NK-92 treated with Interleukin-12 subunit alpha and Interleukin-12 subunit beta, amount 100 ng/mL, for 24 hours (cell line): Measurements from ENCODE around the gene PAFAH1B2.

Source experiments
- DNase-seq: peaks from one replicate; lab custom pipeline; 2025; lab: John Stamatoyannopoulos, UW

Gene PAFAH1B2

DNA sequence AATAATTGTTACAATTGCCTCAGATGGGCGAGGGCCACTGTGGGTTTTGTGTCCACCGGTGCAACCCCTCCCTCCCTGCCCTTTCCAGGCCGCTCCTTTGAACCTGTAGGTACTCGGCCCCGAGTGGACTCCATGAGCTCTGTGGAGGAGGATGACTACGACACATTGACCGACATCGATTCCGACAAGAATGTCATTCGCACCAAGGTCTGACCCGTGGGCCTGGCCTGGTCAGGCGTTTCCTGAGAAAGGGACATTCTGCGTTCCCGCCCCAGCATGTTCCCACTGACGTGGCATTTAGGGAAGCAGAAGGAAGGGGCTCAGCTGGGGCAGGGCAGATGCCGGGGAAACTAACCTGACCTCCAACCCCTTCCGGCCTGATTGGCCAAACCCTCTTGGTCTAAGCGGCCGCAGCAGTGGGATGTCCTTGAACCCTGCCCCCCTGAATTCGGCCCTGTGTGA is 44.6 kb downstream of the PAFAH1B2 start:
- DNase-seq: no peak

DNA sequence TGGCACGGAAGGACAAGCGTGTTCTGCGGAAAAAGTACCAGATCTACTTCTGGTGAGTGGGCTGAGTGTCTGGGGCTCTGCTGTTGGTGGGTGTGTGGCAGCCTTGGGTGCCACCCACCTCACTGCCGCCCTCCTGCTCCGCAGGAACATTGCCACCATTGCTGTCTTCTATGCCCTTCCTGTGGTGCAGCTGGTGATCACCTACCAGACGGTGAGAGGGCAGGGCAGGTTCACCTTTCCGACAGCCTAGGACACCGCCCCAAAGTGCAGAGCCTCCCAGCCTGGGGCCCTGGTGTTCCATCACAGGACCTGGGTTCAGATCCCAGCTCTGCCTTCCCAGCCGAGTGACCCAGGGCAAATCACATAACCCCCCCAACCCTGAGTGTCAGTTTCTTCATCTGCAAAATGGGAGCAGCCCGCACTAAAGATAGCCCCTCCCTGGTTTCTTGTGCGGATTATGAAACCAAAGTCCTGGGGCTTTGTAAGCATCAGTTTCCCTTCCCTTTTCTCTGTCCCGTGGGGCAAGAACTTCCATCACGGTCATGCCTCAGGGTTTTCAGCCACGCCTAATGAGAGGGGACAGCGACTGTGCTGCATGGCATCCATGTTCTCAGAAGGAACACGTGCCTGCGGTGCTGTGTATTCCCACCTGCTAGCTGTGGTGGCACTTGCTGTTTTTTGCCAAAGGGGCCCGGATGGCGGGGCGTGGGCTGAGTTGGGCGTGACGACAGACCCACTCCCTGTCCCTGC is 45.3 kb downstream of the PAFAH1B2 start:
- DNase-seq: no peak

DNA sequence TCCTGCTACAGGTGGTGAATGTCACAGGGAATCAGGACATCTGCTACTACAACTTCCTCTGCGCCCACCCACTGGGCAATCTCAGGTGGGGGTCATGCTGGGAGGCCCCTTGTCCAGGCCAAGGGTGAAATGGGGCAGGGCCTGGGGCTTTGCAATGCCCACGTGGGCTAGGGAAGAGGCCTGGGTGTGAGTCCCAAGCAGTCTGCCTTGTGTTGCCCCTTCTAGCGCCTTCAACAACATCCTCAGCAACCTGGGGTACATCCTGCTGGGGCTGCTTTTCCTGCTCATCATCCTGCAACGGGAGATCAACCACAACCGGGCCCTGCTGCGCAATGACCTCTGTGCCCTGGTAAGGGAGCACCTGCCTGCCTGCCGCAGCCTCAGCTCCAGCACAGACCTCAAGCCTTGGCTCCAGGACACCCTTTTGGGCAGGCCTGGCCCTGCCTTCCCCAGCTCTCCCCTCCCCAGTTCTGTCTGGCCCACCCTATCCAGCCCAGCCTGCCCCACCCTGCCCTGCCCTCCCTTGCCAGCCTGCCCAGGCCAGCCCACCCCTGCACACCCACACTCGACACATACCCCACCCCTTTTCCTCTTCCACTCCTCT is 46.0 kb downstream of the PAFAH1B2 start:
- DNase-seq: no peak

DNA sequence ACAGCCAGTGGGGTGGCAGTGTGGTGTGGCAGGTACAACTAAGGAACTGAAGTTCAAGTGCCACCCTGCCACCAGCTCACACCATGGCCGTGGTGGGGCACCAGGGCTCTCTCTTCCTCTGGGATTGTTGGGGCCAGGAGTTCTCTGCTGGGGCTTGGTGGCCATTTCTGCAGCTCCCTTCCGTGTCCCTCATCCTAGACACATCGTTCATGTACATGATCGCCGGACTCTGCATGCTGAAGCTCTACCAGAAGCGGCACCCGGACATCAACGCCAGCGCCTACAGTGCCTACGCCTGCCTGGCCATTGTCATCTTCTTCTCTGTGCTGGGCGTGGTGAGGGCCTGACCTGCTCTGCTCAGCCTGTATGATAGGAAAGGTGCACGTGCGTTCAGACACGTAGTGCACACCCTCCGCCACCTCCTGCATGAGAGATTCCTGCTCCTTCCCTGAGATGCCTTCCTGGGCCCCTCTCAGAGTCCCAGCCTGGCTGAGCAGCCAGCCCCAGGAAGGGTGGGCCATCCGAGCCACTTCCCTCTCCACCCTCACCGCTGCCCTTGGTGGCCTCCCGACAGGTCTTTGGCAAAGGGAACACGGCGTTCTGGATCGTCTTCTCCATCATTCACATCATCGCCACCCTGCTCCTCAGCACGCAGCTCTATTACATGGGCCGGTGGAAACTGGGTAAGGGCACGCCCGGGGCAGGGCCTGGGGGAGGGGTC is 47.8 kb downstream of the PAFAH1B2 start:
- no peak for DNase-seq

DNA sequence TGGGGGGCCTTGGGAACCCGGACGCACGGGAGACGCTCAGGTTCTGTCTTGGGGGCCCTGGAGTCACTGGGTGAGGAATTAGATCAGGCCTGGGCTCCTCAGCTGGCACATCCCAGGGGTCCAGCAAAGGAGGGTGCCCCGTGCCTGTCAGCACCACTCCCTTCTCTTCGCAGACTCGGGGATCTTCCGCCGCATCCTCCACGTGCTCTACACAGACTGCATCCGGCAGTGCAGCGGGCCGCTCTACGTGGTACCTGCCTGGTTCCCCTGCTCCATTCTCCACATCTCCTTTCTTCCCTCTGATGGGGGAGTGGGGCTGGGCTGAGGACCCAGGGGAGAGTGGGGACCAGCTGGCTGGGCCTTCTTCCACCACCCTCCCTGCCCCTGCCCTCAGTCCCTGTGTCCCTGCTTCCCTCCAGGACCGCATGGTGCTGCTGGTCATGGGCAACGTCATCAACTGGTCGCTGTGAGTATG is 48.4 kb downstream of the PAFAH1B2 start:
- no peak for DNase-seq

DNA sequence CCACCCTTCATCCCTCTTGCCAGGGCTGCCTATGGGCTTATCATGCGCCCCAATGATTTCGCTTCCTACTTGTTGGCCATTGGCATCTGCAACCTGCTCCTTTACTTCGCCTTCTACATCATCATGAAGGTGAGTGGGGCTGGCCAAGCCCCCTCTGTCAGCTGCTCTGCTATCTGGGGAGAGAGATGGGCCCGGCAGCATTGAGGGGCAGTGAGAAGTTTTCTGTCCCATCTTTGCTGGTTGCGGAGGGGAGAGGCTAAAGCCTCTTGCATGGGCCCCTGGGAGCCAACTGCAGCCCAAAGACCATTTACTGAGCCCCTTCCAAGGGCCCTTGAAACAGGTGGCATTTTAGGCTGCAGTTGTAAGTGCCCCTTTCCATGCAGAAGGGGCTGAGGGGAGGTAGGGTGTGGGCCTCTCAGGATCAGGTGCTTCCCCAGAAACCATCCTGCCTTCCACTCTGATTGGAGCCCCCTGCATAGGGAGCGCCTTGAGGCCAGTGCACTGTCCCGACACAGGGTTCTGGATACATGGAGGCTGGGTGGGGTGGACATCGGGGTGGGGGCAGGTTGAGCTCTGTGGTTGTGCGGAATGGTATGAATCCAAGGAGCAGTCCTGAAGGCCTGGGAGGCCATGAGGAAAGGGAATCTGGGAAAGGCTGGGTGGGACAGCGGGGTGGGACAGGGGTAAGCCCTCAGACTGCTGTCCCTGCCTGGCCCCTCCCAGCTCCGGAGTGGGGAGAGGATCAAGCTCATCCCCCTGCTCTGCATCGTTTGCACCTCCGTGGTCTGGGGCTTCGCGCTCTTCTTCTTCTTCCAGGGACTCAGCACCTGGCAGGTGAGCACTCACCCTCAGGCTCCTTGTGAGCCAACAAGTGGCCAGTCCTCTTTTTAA is 49.3 kb downstream of the PAFAH1B2 start:
- no peak for DNase-seq

DNA sequence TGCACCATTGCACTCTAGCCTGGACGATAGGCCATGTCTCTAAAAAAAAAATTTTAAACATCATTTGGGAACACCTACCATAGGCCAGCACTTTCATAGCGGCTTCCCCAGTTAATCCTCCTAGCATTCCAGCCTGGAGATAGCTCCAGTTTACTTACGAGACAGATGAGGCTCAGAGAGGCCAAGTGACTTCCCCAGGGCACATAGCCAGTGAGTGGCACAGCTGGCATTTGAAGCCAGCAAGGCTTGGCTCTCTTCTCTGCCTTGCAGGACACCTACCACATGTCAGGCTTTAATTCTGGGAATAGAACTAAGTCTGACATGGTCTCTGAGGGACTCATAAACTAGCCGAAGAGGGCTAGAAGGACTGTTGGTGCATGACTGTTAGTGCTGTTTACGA is 50.2 kb downstream of the PAFAH1B2 start:
- no peak for DNase-seq

DNA sequence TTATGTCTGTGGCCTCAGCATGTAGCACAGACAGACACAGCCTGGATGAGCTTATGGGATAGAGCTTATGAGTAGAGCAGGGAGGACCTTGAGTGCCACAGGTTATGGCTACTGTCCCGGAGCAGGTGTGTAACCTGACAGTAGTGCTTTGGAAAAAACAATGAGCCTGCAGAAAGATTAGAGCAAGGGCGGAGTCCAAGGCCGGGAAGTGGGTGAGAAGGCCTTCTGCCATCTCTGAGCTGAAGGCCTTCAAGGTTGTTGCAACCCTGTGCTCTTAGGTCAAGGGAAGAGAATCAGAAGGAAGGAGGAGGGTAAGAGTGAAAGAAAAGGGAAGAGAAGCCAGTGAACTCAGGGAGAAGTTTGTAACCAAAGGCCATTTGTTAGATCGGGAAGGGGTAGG is 51.2 kb downstream of the PAFAH1B2 start:
- no peak for DNase-seq

DNA sequence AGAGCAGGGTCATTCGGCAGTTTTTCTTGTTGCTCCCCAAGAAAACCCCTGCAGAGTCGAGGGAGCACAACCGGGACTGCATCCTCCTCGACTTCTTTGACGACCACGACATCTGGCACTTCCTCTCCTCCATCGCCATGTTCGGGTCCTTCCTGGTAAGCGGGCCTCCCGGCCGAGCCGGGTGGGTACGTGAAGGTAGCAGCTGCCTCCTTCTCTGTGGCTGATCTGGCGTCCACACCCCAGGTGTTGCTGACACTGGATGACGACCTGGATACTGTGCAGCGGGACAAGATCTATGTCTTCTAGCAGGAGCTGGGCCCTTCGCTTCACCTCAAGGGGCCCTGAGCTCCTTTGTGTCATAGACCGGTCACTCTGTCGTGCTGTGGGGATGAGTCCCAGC is 51.7 kb downstream of the PAFAH1B2 start:
- DNase-seq: no peak

DNA sequence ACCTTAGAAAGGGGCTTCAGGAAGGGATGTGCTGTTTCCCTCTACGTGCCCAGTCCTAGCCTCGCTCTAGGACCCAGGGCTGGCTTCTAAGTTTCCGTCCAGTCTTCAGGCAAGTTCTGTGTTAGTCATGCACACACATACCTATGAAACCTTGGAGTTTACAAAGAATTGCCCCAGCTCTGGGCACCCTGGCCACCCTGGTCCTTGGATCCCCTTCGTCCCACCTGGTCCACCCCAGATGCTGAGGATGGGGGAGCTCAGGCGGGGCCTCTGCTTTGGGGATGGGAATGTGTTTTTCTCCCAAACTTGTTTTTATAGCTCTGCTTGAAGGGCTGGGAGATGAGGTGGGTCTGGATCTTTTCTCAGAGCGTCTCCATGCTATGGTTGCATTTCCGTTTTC is 52.9 kb downstream of the PAFAH1B2 start:
- DNase-seq: no peak

DNA sequence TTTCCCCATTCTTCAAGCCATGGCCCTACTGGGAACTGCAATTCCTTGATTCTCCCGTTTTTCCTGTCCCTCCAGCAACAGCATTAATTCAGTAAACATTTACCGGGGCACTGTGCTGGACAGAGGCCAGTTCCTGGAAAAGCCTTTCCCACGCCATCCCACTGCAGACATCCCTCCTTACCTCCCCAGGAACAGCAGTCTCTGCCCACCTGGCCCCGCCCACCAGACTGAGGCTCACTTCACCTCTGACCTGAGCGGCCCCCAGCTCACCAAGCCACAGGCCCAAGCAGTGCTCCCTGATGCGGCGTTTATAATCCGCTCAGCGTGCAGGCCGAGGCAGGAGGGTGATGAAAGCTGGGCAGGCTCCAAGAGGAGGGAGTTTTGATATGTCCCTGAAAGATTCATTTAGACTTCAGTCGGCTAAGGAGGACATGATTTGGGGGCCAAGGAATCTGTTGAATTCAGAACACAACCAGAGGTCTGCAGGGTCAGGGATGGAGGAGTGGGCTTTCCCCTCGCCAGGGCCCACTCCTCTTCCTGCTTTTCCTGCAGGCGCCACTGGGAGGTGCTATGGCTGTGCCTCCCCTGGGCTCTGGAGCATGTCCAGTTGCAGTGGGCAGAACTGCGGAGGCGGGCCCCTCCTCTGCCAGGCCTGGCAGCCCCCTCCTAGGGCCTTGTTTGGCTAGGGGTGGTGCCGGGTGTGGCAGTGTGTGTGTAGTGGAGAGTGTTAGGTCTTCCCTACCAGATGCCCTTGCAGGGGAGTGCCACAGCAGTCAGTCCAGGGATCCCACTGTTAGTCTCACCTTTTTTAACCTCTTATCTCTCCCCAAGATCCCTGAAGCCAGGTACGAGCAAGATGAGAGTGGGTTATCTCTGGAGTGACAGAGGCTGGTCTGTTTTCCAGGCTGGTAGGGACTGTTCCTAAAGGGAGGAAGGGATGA is 53.7 kb downstream of the PAFAH1B2 start:
- no peak for DNase-seq

DNA sequence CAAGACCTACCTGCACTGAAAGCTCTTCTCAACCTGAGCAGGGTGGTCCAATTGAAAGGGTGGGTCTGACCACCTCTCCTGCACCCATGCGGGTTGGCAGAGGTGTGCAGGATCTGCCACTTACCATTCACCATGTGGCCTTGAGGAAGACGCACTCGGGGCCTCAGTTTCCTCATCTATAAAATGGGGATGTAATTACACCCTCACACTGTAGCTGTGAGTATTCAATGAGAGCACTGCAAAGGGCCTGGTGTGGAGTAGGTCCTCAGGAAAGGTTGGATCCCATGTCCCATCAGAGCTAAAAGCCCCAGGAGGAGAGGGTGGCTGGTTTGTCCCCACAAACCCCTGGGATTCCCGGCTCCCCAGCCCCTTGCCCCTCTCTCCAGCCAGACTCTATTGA is 54.5 kb downstream of the PAFAH1B2 start:
- no peak for DNase-seq

DNA sequence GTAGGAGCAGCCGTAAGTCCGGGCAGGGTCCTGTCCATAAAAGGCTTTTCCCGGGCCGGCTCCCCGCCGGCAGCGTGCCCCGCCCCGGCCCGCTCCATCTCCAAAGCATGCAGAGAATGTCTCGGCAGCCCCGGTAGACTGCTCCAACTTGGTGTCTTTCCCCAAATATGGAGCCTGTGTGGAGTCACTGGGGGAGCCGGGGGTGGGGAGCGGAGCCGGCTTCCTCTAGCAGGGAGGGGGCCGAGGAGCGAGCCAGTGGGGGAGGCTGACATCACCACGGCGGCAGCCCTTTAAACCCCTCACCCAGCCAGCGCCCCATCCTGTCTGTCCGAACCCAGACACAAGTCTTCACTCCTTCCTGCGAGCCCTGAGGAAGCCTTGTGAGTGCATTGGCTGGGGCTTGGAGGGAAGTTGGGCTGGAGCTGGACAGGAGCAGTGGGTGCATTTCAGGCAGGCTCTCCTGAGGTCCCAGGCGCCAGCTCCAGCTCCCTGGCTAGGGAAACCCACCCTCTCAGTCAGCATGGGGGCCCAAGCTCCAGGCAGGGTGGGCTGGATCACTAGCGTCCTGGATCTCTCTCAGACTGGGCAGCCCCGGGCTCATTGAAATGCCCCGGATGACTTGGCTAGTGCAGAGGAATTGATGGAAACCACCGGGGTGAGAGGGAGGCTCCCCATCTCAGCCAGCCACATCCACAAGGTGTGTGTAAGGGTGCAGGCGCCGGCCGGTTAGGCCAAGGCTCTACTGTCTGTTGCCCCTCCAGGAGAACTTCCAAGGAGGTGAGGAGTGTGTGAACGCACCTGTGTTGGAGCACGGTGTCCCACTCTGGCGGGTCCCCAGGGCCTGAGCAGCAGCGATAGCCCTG is 55.2 kb downstream of the PAFAH1B2 start, which contains the start of gene TAGLN:
TAGLN (plus strand) TSS at position 318 of the 863 bp plus-strand sequence. CDS start 3,644 bp downstream, outside the sequence.
- no peak for DNase-seq

DNA sequence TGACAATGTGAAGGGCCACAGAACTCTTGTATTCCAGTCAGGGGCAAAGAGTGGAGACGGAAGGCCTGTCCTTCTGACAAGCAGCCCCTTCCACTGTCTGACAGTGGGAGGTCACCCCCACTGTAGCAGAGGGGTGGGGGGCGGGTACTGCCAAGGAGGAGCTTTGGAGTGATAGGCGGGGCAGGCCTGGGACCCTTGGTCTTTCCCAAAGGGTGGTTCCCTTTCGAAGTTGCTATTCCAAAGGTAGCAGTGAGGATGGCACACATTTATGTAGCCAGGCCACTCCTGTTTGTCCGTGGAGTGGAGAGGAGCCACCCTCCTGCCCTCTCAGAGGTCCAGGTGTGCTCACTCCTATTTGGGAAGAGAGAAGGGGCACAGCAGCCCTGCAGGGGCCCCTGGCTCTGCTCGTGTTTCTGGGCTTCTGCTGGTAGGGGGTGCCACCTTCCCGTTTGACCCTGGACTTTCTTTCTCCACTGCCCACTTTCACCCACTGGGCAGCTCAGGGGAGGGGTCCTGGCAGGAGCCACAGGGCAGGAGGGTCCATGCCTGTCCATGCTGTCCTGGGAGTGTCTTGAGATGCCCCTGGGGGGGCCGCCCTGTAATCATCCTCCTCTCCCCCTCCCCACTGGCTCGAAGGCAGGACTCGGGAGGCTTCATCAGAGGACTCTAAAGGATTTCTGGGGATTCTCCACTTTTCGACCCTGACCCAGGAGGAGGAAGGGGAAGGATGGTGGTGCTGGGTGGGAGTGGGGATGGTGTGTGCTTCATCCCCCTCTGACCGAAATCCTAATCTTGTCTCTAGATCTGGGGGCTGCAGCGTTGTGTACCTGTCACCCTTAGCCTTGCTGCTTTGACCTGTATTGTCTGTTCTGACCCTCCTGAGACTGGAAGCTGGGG is 56.1 kb downstream of the PAFAH1B2 start:
- no peak for DNase-seq

DNA sequence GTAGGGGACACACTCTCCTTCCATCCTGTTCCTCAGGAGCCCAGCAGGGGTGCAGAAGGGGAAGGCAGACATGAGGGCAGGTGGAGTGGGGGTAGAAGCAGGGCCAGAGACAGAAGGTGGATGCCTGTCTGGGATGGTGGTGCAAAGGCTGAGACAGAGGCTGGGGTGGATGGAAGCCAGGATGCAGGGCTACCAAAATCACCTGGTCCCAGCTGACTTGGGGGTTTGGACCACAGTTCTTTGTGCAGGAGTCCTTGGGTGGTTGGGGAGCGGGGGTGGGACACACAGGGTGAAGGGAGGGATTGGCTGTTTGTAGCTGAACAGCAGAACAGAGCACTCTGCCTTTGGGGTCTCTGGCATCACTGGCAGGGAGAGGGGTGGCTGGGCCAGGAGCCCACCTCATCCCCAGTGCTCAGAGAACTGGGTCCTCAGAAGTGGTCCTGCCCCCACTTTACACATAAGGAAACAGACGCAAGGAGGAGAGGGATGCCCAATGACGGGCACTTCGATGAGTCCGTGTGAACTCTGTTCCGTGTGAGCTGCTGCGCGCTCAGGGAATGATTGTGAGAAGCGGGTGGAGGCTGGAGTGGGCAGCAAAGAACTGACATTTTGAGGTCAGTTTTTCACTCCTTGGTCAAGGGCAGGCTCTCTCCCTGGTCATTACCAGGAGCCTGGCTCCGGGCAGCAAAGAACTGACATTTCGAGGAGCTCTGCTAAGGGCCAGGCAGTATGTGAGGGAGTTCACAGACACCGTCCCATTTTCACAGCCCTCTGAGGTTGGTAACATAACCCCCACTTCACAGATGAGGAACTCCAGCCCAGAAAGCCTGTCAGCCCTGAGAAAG is 56.9 kb downstream of the PAFAH1B2 start:
- DNase-seq: no peak

DNA sequence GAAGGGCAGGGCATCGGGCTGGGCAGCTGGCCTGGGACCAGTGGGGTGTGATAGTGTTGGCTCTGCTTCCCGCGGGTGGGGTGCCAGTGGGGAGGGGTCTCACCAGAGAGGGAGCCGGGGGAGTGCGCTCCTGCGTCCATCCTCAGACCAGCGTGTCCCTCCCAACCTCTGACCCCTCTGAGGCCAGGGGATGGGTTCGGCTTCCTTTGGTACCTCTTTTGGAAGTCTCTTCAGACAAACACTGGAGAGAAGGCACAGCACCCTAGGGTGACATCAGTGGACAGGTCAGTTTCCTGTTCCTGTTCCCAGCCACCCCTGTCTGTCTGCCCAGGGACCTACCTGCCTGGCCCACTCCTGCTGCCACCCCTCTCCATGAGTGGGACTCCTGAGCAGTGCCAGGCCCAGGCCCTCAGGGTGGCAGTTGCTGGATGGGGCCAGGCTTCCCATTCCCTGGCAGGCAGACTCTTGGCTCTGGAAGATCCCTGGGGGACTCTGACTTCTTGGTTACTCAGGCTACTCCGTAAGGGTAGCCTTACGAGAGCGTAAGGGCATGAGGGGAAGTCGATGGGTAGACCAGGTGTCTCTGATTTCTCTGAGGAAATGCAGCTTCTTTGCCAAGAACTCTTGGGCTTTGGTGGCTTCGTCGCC is 57.7 kb downstream of the PAFAH1B2 start:
- no peak for DNase-seq

DNA sequence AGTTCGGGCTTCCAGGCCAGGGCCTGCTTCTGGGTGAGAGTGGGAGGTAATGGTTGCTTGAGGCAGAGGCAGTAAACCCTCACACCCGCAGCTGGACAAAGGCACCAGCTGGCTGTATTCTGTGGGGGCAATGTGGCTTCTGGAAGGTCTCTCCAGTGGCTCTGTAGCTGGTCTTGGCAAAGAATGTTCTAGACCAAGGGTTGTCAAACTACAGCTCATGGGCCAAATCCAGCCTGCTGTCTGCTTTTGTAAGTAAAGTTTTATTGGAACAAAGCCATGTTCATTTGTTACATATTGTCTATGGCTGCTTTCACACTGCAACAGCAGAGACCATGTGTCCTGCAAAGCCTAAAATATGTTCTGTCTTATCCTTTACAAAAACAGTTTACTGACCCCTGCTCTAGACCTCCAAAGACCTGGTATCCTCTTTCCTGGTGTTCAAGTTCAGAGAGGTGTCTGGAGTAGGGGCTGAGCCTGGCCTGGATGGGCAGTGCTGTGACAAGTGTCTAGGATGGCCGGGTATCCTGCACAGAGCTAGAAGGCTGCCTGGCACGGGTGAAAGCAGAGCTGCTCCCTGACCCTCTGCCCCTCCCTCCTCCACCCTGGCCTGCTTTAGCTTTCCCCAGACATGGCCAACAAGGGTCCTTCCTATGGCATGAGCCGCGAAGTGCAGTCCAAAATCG is 58.4 kb downstream of the PAFAH1B2 start:
- DNase-seq: no peak
